Karpas-422 (cell line): Measurements from ENCODE around the gene NPC1L1. TPM values are rescaled to one million over a fixed set of nuclear protein-coding genes. Genes with fewer than 3 reads are reported as not detected.

Source experiments
- DNase-seq: peaks from one replicate; pipeline ENCODE4 v3.0.0-alpha.2; 2015
- H2AFZ ChIP-seq: fragments of 200-600 bp; sonication (generic); 2 replicates; pipeline ENCODE4 v1.6.1; 2014; ENCODE audit warnings: antibody characterized with exemption, low read length, mixed read lengths
- H3K27ac ChIP-seq: fragments of 200-600 bp; sonication (generic); 2 replicates; pipeline ENCODE4 v1.5.1; 2014; ENCODE audit warnings: mild to moderate bottlenecking, low read length, moderate library complexity
- H3K27me3 ChIP-seq: fragments of 200-600 bp; sonication (generic); 2 replicates; pipeline ENCODE4 v1.6.1; 2014; ENCODE audit warnings: low read length, mixed read lengths
- H3K36me3 ChIP-seq: fragments of 200-600 bp; sonication (generic); 2 replicates; pipeline ENCODE4 v1.6.1; 2014; ENCODE audit warnings: low read length, mixed read lengths; ENCODE audit not compliant: insufficient read depth
- H3K4me1 ChIP-seq: fragments of 200-600 bp; sonication (generic); 2 replicates; pipeline ENCODE4 v1.6.1; 2014; ENCODE audit warnings: mild to moderate bottlenecking, low read length, mixed read lengths
- H3K4me2 ChIP-seq: fragments of 200-600 bp; sonication (generic); 2 replicates; pipeline ENCODE4 v1.6.1; 2014; ENCODE audit warnings: low read length, low read depth, mild to moderate bottlenecking; ENCODE audit not compliant: poor library complexity, severe bottlenecking
- H3K4me3 ChIP-seq: fragments of 200-600 bp; sonication (generic); 2 replicates; pipeline ENCODE4 v1.5.1; 2014; ENCODE audit warnings: mild to moderate bottlenecking, antibody characterized with exemption, low read length, mixed read lengths
- H3K79me2 ChIP-seq: fragments of 200-600 bp; sonication (generic); 2 replicates; pipeline ENCODE4 v1.6.1; 2014; ENCODE audit warnings: mild to moderate bottlenecking, low read length, mixed read lengths
- H3K9ac ChIP-seq: fragments of 200-600 bp; sonication (generic); 2 replicates; pipeline ENCODE4 v1.6.0; 2014; ENCODE audit warnings: low read length
- H3K9me2 ChIP-seq: fragments of 200-600 bp; sonication (generic), shearing (Covaris generic); replicated peaks from 2 replicates; pipeline ENCODE4 v1.6.0; 2014; ENCODE audit warnings: mild to moderate bottlenecking, low read length, moderate library complexity; ENCODE audit not compliant: insufficient read depth
- H3K9me3 ChIP-seq: fragments of 300-700, 200-600 bp; sonication (generic); 2 replicates; pipeline ENCODE4 v1.6.1; 2014; ENCODE audit warnings: low read length, mixed read lengths
- H4K20me1 ChIP-seq: fragments of 200-600 bp; sonication (generic); 2 replicates; pipeline ENCODE4 v1.6.1; 2014; ENCODE audit warnings: mild to moderate bottlenecking, antibody characterized with exemption, low read length, low read depth; ENCODE audit not compliant: insufficient read depth
- total RNA-seq: library from RNA; depleted of rRNA; stranded (reverse); fragments of >200 nt; shearing (Covaris generic); gene quantifications from 2 replicates; pipeline ENCODE4 v1.2.3, GENCODE V29; 2014; ENCODE audit warnings: low replicate concordance

The NPC1L1 gene
- total RNA-seq, 1 experiment from 2014 or later: not detected

GRCh38 chr7:44524811-44525388 is 16.2 kb downstream of the NPC1L1 start:
- H3K9me3 ChIP-seq: peaks cover 3% of the 10 kb centered on the region; the same call in 1 of the 2 replicates
- no peak overlapping the region for H2AFZ ChIP-seq
- H3K4me2 ChIP-seq: no peak overlapping the region
- H3K27me3 ChIP-seq: no peaks in the 10 kb centered on the region
- no peaks in the 10 kb centered on the region for H3K9me2 ChIP-seq
- H4K20me1 ChIP-seq: no peaks in the 10 kb centered on the region
- H3K36me3 ChIP-seq: no peaks in the 10 kb centered on the region
- H3K9ac ChIP-seq: no peak overlapping the region
- no peak overlapping the region for H3K27ac ChIP-seq
- H3K79me2 ChIP-seq: no peaks in the 10 kb centered on the region
- DNase-seq: no peak
- H3K4me3 ChIP-seq: no peak overlapping the region
- no peaks in the 10 kb centered on the region for H3K4me1 ChIP-seq

DNA sequence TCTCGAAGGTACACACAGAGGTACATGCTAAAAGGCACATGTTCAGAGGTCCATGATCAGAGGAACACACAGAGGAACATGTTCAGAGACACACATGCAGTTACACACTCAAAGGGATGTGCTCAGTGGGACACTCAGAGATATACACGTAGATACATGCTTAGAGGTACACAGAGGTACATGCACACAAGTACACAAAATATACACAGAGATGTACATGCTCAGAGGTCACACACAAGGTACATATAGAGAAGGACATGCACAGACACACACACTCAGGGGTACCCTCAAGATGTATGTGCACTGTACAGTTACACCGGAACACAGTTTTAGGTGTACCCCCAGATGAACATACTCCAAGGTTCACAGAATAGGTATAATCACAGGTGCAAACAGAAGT is 18.8 kb downstream of the NPC1L1 start:
- H4K20me1 ChIP-seq: no peaks in the 10 kb centered on the region
- H3K27ac ChIP-seq: no peak overlapping the region
- H3K9me3 ChIP-seq: peaks cover 3% of the 10 kb centered on the region; the same call in 1 of the 2 replicates
- H3K36me3 ChIP-seq: no peaks in the 10 kb centered on the region
- H3K27me3 ChIP-seq: no peaks in the 10 kb centered on the region
- no peaks in the 10 kb centered on the region for H3K9me2 ChIP-seq
- no peaks in the 10 kb centered on the region for H3K79me2 ChIP-seq
- H3K9ac ChIP-seq: no peak overlapping the region
- H3K4me1 ChIP-seq: no peaks in the 10 kb centered on the region
- no peak overlapping the region for H3K4me2 ChIP-seq
- no peak overlapping the region for H2AFZ ChIP-seq
- H3K4me3 ChIP-seq: no peak overlapping the region
- no peak for DNase-seq

GRCh38 chr7:44521347-44522095 is 19.6 kb downstream of the NPC1L1 start:
- Histone ChIP-seq H3K27ac (no peak overlapping the region), H2AFZ (no peak overlapping the region), H3K27me3 (no peaks in the 10 kb centered on the region), H3K36me3 (no peaks in the 10 kb centered on the region), H3K9me2 (no peaks in the 10 kb centered on the region), H3K9ac (no peak overlapping the region), H3K9me3 (peaks cover 3% of the 10 kb centered on the region; the same call in 1 of the 2 replicates), H3K79me2 (no peaks in the 10 kb centered on the region), H3K4me1 (no peaks in the 10 kb centered on the region), H3K4me3 (no peak overlapping the region), H4K20me1 (no peaks in the 10 kb centered on the region), H3K4me2 (no peak overlapping the region)
- DNase-seq: no peak

- H3K9ac ChIP-seq: no peak overlapping the region
- H3K4me3 ChIP-seq: no peak overlapping the region
- no peaks in the 10 kb centered on the region for H3K4me1 ChIP-seq
- no peaks in the 10 kb centered on the region for H3K36me3 ChIP-seq
- H3K9me3 ChIP-seq: peaks cover 3% of the 10 kb centered on the region; the same call in 1 of the 2 replicates
- H4K20me1 ChIP-seq: no peaks in the 10 kb centered on the region
- no peak for DNase-seq
- H3K9me2 ChIP-seq: no peaks in the 10 kb centered on the region
- H2AFZ ChIP-seq: no peak overlapping the region
- H3K27ac ChIP-seq: no peak overlapping the region
- H3K79me2 ChIP-seq: no peaks in the 10 kb centered on the region
- no peak overlapping the region for H3K4me2 ChIP-seq
- no peaks in the 10 kb centered on the region for H3K27me3 ChIP-seq
Measured at GRCh38 chr7:44520574-44520973, 20.6 kb downstream of the NPC1L1 start.

DNA sequence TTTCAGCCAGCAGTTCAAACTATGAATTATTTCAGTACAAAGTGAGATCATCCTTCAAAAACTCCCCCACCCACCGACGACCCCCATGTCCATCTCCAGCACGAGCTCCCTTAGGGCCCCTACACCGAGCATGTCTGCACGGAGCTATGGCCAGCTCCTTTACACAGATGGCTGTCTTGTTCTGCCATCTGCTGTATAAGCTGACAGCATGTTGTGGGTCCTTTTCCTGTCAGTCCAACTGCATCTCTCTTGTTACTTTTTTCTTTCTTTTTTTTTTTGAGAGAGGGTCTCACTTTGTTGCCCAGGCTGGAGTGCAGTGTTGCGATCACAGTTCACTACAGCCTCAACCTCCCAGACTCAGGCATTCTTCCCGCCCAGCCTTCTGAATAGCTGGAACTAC is 21.6 kb downstream of the NPC1L1 start:
- H3K27me3 ChIP-seq: no peaks in the 10 kb centered on the region
- no peaks in the 10 kb centered on the region for H3K36me3 ChIP-seq
- H3K4me2 ChIP-seq: no peak overlapping the region
- no peaks in the 10 kb centered on the region for H3K79me2 ChIP-seq
- no peaks in the 10 kb centered on the region for H3K9me3 ChIP-seq
- no peak overlapping the region for H3K27ac ChIP-seq
- no peak overlapping the region for H2AFZ ChIP-seq
- DNase-seq: no peak
- H3K9ac ChIP-seq: no peak overlapping the region
- H4K20me1 ChIP-seq: no peaks in the 10 kb centered on the region
- H3K4me1 ChIP-seq: no peaks in the 10 kb centered on the region
- no peak overlapping the region for H3K4me3 ChIP-seq
- H3K9me2 ChIP-seq: no peaks in the 10 kb centered on the region

GRCh38 chr7:44518761-44519160 is 22.4 kb downstream of the NPC1L1 start:
- Histone ChIP-seq H3K4me3 (no peak overlapping the region), H3K27ac (no peak overlapping the region), H4K20me1 (no peaks in the 10 kb centered on the region), H3K4me2 (no peak overlapping the region), H2AFZ (no peak overlapping the region), H3K27me3 (no peaks in the 10 kb centered on the region), H3K9ac (no peak overlapping the region), H3K79me2 (no peaks in the 10 kb centered on the region), H3K9me3 (no peaks in the 10 kb centered on the region), H3K4me1 (no peaks in the 10 kb centered on the region), H3K36me3 (no peaks in the 10 kb centered on the region), H3K9me2 (no peaks in the 10 kb centered on the region)
- DNase-seq: no peak

DNA sequence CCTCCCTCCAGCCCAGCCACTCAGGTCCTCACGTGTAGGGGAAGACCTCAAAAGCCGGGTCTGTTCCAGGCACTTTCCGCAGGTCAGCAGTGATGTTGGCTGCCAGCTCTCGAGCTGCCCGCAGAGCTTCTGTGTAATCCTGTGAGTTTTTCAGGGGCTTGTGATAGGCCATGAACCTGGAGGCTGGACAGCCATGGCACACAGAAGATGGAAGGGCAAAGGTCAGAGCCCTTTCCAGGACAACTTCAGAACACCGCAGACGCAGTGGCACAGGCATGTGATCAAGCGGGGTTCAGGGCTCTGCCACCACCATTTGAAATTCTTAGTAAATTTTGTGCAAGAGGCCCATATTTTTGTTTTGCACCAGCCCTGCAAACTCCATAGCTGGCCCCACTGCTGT is 24.0 kb downstream of the NPC1L1 start:
- Histone ChIP-seq H2AFZ (no peak overlapping the region), H3K36me3 (no peaks in the 10 kb centered on the region), H3K4me1 (no peaks in the 10 kb centered on the region), H3K4me2 (no peak overlapping the region), H3K9ac (no peak overlapping the region), H3K27me3 (no peaks in the 10 kb centered on the region), H3K27ac (no peak overlapping the region), H4K20me1 (no peaks in the 10 kb centered on the region), H3K4me3 (no peak overlapping the region), H3K9me2 (no peaks in the 10 kb centered on the region), H3K9me3 (no peaks in the 10 kb centered on the region), H3K79me2 (no peaks in the 10 kb centered on the region)
- DNase-seq: no peak

- Histone ChIP-seq H3K36me3 (no peaks in the 10 kb centered on the region), H3K9ac (no peak overlapping the region), H3K4me1 (no peaks in the 10 kb centered on the region), H3K9me2 (no peaks in the 10 kb centered on the region), H3K9me3 (no peaks in the 10 kb centered on the region), H3K79me2 (no peaks in the 10 kb centered on the region), H3K4me2 (no peak overlapping the region), H3K27ac (no peak overlapping the region), H4K20me1 (no peaks in the 10 kb centered on the region), H2AFZ (no peak overlapping the region), H3K27me3 (no peaks in the 10 kb centered on the region), H3K4me3 (no peak overlapping the region)
- no peak for DNase-seq
Measured at GRCh38 chr7:44515590-44516268, 25.4 kb downstream of the NPC1L1 start.
